ENCODE data around the gene TNS3. TPM values are rescaled to one million over a fixed set of nuclear protein-coding genes. Genes with fewer than 3 reads are reported as not detected.

The TNS3 gene
- total RNA-seq, 5 donors from 2014 or later (not counting 1 experiment from before 2014, with no cell fraction given), result 0.58 to 3.7 (median 2.0) TPM

- Histone ChIP-seq H3K4me3 (ENCODE audit: control insufficient read depth in 1 of 2, extremely low read depth in 1 of 2, low read length in 1 of 2) (no peak overlapping the region), H3K36me3 (ENCODE audit: control insufficient read depth in 2 of 2, extremely low read depth in 1 of 2, insufficient read depth in 1 of 2, low read length in 1 of 2) (no peaks in the 10 kb centered on the region), H3K27me3 (replicated peaks in 1 of 2; ENCODE audit: control insufficient read depth in 2 of 2, extremely low read depth in 1 of 2, insufficient read depth in 2 of 2, low read length in 1 of 2) (no peaks in the 10 kb centered on the region), H3K9me3 (no peaks in the 10 kb centered on the region), H3K4me1 (ENCODE audit: control insufficient read depth in 1 of 2, extremely low read depth in 1 of 2, insufficient read depth in 2 of 2, low read length in 2 of 2) (no peaks in the 10 kb centered on the region), H3K27ac (ENCODE audit: low read length) (no peak overlapping the region)
- Mint-ChIP-seq H3K4me3 (no peak overlapping the region), H3K27me3 (no peaks in the 10 kb centered on the region), H3K9me3 (no peaks in the 10 kb centered on the region), H3K4me1 (no peaks in the 10 kb centered on the region), H3K27ac (no peak overlapping the region), H3K36me3 (no peaks in the 10 kb centered on the region)
- ChIA-PET CTCF (no interaction called here), POLR2A (no interaction called here)
- DNase-seq (no peak), ATAC-seq (replicated peaks in 1 of 4) (no peak)
- 95% methylated on average over 10 of the region's 17 CpGs for WGBS (ENCODE audit: insufficient coverage)
These were observed 149.0 kb downstream of the TNS3 start for GRCh38 chr7:47432671-47433563.

GRCh38 chr7:47430422-47430821 lies 151.5 kb downstream of the TNS3 start:
- Mint-ChIP-seq H3K4me1 (no peaks in the 10 kb centered on the region), H3K27me3 (no peaks in the 10 kb centered on the region), H3K27ac (no peak overlapping the region), H3K4me3 (no peak overlapping the region), H3K36me3 (no peaks in the 10 kb centered on the region), H3K9me3 (no peaks in the 10 kb centered on the region)
- WGBS (ENCODE audit: insufficient coverage), result 91% methylated on average over 4 of the region's 6 CpGs
- ChIA-PET POLR2A (no interaction called here), CTCF (no interaction called here)
- H3K27ac ChIP-seq (ENCODE audit: low read length), result no peak overlapping the region
- no peaks in the 10 kb centered on the region for H3K36me3 ChIP-seq (ENCODE audit: control insufficient read depth in 2 of 2, extremely low read depth in 1 of 2, insufficient read depth in 1 of 2, low read length in 1 of 2)
- H3K4me3 ChIP-seq (ENCODE audit: control insufficient read depth in 1 of 2, extremely low read depth in 1 of 2, low read length in 1 of 2), result no peak overlapping the region
- H3K4me1 ChIP-seq (ENCODE audit: control insufficient read depth in 1 of 2, extremely low read depth in 1 of 2, insufficient read depth in 2 of 2, low read length in 2 of 2), result no peaks in the 10 kb centered on the region
- ATAC-seq (replicated peaks in 1 of 4) (no peak), DNase-seq (no peak)
- H3K9me3 ChIP-seq, result no peaks in the 10 kb centered on the region
- no peaks in the 10 kb centered on the region for H3K27me3 ChIP-seq (replicated peaks in 1 of 2; ENCODE audit: control insufficient read depth in 2 of 2, extremely low read depth in 1 of 2, insufficient read depth in 2 of 2, low read length in 1 of 2)

GRCh38 chr7:47428768-47429472 lies 153.0 kb downstream of the TNS3 start:
- 86% methylated on average over 3 of the region's 10 CpGs for WGBS (ENCODE audit: insufficient coverage)
- no peak overlapping the region for H3K27ac ChIP-seq (ENCODE audit: low read length)
- CTCF ChIA-PET, result no interaction called here

DNA sequence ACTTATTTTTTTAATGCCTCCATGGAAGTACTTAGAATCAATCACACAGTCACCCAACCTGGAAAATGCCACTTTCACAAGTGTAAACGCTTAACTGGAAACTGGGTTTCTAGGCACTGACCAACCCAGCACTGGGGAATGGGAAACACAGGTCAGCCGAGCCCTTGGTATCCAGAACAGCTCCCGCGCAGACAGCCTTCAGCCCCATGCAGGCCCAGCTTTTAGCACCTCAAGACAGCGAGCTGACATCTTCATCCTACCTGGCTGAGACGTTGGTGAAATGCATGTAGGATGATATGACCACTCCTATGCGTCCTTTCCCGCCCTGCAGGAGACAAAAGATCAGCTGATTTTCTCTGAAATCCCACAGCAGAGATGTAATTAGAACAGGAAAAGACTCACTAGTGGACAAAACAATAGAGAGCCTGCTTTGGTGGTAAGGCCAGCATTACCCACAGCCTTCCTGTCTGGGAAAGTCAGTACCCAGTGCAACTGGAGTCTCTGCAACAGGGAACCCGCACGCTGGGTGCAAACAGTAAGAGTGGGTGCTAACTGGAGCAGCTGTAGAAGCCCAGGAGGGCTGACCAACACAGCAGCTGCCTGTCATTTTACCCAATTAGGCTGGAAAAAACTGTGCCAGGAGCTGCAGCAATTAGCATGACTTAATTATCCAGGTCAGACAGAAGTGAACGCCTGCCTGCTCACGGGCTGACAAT lies 153.7 kb downstream of the TNS3 start:
- no peaks in the 10 kb centered on the region for H3K4me1 Mint-ChIP-seq
- no peaks in the 10 kb centered on the region for H3K4me1 ChIP-seq (ENCODE audit: control insufficient read depth in 1 of 2, extremely low read depth in 1 of 2, insufficient read depth in 2 of 2, low read length in 2 of 2)
- no peaks in the 10 kb centered on the region for H3K27me3 ChIP-seq (replicated peaks in 1 of 2; ENCODE audit: control insufficient read depth in 2 of 2, extremely low read depth in 1 of 2, insufficient read depth in 2 of 2, low read length in 1 of 2)
- ATAC-seq (replicated peaks in 1 of 4) (no peak), DNase-seq (no peak)
- no peaks in the 10 kb centered on the region for H3K9me3 ChIP-seq
- H3K4me3 Mint-ChIP-seq, result no peak overlapping the region
- H3K27ac Mint-ChIP-seq, result no peak overlapping the region
- no peaks in the 10 kb centered on the region for H3K36me3 Mint-ChIP-seq
- peaks cover 0 to 1% of the 10 kb centered on the region in 2 donors for H3K27me3 Mint-ChIP-seq
- ChIA-PET POLR2A (no interaction called here), CTCF (no interaction called here)
- no peak overlapping the region for H3K27ac ChIP-seq (ENCODE audit: low read length)
- H3K4me3 ChIP-seq (ENCODE audit: control insufficient read depth in 1 of 2, extremely low read depth in 1 of 2, low read length in 1 of 2), result no peak overlapping the region
- H3K36me3 ChIP-seq (ENCODE audit: control insufficient read depth in 2 of 2, extremely low read depth in 1 of 2, insufficient read depth in 1 of 2, low read length in 1 of 2), result no peaks in the 10 kb centered on the region
- 91% methylated on average over 5 of the region's 12 CpGs for WGBS (ENCODE audit: insufficient coverage)
- no peaks in the 10 kb centered on the region for H3K9me3 Mint-ChIP-seq

More at GRCh38 chr7:47428768-47429472, 153.0 kb downstream of the TNS3 start:
- H3K4me3 Mint-ChIP-seq, result no peak overlapping the region
- no peaks in the 10 kb centered on the region for H3K9me3 Mint-ChIP-seq
- H3K4me1 Mint-ChIP-seq, result no peaks in the 10 kb centered on the region
- H3K27me3 ChIP-seq (replicated peaks in 1 of 2; ENCODE audit: control insufficient read depth in 2 of 2, extremely low read depth in 1 of 2, insufficient read depth in 2 of 2, low read length in 1 of 2), result no peaks in the 10 kb centered on the region
- no peak overlapping the region for H3K27ac Mint-ChIP-seq
- H3K27me3 Mint-ChIP-seq, result peaks cover 0 to 1% of the 10 kb centered on the region in 2 donors
- no peaks in the 10 kb centered on the region for H3K4me1 ChIP-seq (ENCODE audit: control insufficient read depth in 1 of 2, extremely low read depth in 1 of 2, insufficient read depth in 2 of 2, low read length in 2 of 2)
- no peaks in the 10 kb centered on the region for H3K36me3 Mint-ChIP-seq
- no peaks in the 10 kb centered on the region for H3K36me3 ChIP-seq (ENCODE audit: control insufficient read depth in 2 of 2, extremely low read depth in 1 of 2, insufficient read depth in 1 of 2, low read length in 1 of 2)
- ATAC-seq (replicated peaks in 1 of 4) (no peak), DNase-seq (no peak)
- H3K4me3 ChIP-seq (ENCODE audit: control insufficient read depth in 1 of 2, extremely low read depth in 1 of 2, low read length in 1 of 2), result no peak overlapping the region
- POLR2A ChIA-PET, result no interaction called here
- H3K9me3 ChIP-seq, result no peaks in the 10 kb centered on the region

DNA sequence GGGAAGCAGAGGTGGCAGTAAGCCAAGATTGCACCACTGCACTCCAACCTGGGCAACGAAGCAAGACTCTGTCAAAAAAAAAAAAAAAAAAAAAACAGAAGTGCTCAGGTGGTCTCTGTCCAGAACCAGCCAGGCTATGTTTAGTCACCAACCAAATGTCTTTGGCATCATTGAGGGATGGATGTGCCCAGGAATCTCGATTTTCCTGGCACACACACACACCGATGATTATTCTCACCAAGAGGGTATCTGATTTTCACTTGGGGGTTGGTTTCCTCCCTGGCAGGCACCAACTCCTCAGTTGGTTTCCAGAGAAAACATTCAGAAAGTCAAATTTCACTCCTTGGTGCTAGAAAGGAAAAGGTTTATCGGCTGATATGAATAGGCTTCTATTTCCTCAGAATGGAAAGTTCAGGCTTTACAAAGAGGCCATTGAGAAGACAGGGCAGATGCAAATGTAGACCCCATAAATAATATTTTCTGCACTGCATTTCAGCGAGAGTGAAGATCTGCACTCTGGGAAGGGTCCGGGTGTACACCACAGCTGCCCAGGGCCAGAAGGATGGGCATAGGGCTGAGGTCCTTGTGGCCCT lies 154.8 kb downstream of the TNS3 start:
- ChIA-PET POLR2A (no interaction called here), CTCF (no interaction called here)
- Mint-ChIP-seq H3K27me3 (peaks cover 0 to 1% of the 10 kb centered on the region in 2 donors), H3K36me3 (no peaks in the 10 kb centered on the region), H3K4me3 (no peak overlapping the region), H3K27ac (no peak overlapping the region), H3K4me1 (no peaks in the 10 kb centered on the region), H3K9me3 (no peaks in the 10 kb centered on the region)
- no peak for DNase-seq
- Histone ChIP-seq H3K4me1 (ENCODE audit: control insufficient read depth in 1 of 2, extremely low read depth in 1 of 2, insufficient read depth in 2 of 2, low read length in 2 of 2) (no peaks in the 10 kb centered on the region), H3K36me3 (ENCODE audit: control insufficient read depth in 2 of 2, extremely low read depth in 1 of 2, insufficient read depth in 1 of 2, low read length in 1 of 2) (no peaks in the 10 kb centered on the region), H3K4me3 (ENCODE audit: control insufficient read depth in 1 of 2, extremely low read depth in 1 of 2, low read length in 1 of 2) (no peak overlapping the region), H3K27me3 (replicated peaks in 1 of 2; ENCODE audit: control insufficient read depth in 2 of 2, extremely low read depth in 1 of 2, insufficient read depth in 2 of 2, low read length in 1 of 2) (no peaks in the 10 kb centered on the region), H3K27ac (ENCODE audit: low read length) (no peak overlapping the region), H3K9me3 (no peaks in the 10 kb centered on the region)
- WGBS (ENCODE audit: insufficient coverage), result no CpG with 5 or more reads among the region's 6 CpGs
- no peak for ATAC-seq (replicated peaks in 1 of 4)

DNA sequence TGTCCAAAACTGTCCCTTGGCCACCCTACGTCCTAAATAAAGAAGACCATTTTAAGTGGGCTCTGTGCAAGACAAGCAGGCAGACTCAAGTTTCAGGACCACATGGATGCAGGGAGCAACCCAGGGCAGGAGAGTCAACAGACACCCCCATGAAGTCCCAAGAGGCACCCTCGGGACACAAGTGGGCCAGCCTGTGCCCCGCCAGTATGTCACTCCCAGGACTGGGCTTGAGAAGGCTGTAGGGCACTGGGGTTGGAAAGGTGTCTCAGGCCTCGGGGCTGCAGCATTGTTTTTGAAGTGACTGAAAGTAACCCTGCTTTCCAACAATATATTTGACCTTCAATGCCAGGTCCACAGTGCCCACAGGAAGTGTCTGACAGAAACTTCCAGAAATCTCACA lies 157.4 kb downstream of the TNS3 start:
- no peak overlapping the region for H3K4me3 ChIP-seq (ENCODE audit: control insufficient read depth in 1 of 2, extremely low read depth in 1 of 2, low read length in 1 of 2)
- POLR2A ChIA-PET, result no interaction called here
- H3K36me3 ChIP-seq (ENCODE audit: control insufficient read depth in 2 of 2, extremely low read depth in 1 of 2, insufficient read depth in 1 of 2, low read length in 1 of 2), result no peaks in the 10 kb centered on the region
- H3K4me3 Mint-ChIP-seq, result no peak overlapping the region
- H3K9me3 Mint-ChIP-seq, result peaks cover 0 to 3% (median 1%) of the 10 kb centered on the region in 3 donors
- H3K27ac ChIP-seq (ENCODE audit: low read length), result no peak overlapping the region
- H3K36me3 Mint-ChIP-seq, result no peaks in the 10 kb centered on the region
- 67% methylated on average over 1 of the region's 4 CpGs for whole genome bisulfite sequencing (ENCODE audit: insufficient coverage)
- H3K4me1 ChIP-seq (ENCODE audit: control insufficient read depth in 1 of 2, extremely low read depth in 1 of 2, insufficient read depth in 2 of 2, low read length in 2 of 2), result no peaks in the 10 kb centered on the region
- DNase-seq (no peak), ATAC-seq (replicated peaks in 1 of 4) (no peak)
- H3K27ac Mint-ChIP-seq, result no peak overlapping the region
- CTCF ChIA-PET, result no interaction called here
- no peaks in the 10 kb centered on the region for H3K4me1 Mint-ChIP-seq
- no peaks in the 10 kb centered on the region for H3K9me3 ChIP-seq
- H3K27me3 ChIP-seq (replicated peaks in 1 of 2; ENCODE audit: control insufficient read depth in 2 of 2, extremely low read depth in 1 of 2, insufficient read depth in 2 of 2, low read length in 1 of 2), result no peaks in the 10 kb centered on the region
- peaks cover 0 to 1% of the 10 kb centered on the region in 2 donors for H3K27me3 Mint-ChIP-seq
